NCI-H2196 treated with DMSO at 0.1 percent for 48 hours (cell line): ENCODE measurements around the gene DNAL4.
"Not testable (repeated sequence)": the region's sequence is repeated elsewhere in the genome, so short reads cannot be mapped to it uniquely, and the experiment has no call there.

Source experiments
- DNase-seq: peaks from one replicate; lab custom pipeline; 2025; ENCODE audit not compliant: unreplicated experiment; lab: John Stamatoyannopoulos, UW

The DNAL4 gene

DNA sequence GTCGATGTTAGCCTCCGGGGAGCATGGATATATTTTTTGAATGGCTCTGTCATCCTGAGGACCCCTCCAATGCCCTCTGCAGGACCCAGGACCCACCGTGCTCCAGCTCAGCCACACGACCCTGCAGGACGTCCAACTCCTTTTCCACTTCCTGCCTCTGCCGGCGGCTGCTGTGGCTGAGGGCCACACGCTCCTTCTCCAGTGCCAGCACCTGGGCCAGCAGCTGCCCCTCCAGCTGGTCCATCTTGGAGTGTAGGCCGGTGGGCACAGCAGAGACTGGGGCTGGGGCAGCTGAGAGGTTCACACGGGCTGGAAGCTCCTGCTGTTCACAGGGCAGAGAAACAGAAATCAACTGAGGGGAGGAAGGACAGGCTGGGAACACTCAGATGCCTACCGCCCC, 34.2 kb upstream of the DNAL4 start:
- DNase-seq: no peak

DNA sequence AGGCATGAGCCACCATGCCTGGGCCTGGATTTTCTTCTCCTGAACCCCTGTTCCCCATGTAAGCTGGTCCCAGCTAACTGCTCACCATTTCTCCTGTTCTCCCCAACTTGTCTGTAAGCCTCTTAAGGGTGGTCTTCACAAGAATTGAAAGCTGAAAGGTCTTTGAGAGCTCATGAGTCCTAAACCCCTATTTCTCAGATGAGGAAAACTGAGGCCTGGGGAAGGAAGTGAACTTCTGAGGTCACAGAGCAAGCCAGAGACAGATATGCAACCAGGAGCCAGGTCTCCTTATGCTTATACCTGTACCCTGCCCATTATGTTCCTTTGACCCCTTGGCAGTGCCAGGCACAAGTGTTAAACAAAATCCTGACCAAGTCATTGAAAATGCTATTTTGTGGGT, 33.6 kb upstream of the DNAL4 start:
- no peak for DNase-seq

DNA sequence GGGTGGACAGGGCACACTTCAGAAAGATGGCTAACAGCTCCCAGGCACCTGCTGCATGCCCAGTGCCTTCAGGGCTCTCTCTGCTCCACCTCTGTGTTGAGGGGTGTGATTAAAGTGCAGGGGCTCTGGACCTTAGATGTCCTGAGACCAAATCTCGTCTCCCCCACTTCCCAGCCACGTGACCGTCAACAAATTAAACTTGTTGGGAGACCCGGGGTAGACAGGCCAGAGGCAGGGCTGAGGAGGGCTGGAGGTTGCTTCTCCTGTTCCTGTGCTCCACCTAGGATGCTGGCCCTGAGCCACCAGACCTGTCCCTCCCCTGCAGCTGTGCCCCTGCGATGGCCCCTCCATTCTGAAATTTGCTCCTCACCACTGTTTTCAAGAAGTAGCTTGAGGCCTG, 32.9 kb upstream of the DNAL4 start:
- no peak for DNase-seq

DNA sequence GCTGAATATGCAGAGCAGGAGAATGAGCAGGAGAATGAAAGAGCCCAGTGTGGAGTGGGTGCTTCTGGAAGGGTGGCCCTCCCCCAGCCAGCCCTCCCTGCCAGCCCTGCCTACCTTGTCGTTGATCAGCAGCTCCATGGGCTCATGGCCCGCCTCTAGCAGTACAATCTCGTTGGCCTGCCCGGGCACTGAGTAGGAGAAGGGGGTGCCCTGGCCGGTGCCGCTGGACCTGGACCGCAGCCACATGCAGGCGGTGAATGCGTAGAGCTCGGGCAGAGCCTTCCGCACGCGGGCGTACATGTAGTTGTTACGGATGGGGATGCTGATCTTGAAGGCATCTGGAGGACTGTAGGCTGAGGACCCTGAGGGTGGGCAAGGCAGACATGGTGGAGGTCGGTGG, 32.4 kb upstream of the DNAL4 start:
- no peak for DNase-seq

DNA sequence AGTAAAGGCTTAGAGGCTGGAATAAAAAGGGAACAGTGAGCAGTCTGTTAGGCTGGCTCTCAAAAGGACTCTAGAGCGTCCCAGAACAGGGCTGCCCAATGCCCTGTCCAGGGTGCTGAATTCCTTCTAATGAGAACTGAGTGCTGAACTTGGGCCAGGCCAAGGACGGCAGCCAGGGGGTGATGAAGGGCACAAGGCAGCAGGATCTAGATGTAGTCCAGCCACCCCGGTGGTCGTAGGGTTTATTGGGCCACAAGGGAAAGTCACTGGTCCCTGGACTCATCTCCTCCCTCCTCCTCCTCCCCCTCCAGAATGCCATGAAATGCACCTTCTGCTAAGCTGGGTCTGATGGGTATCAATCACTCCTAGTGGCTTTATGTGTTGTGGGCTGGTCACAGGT, 30.6 kb upstream of the DNAL4 start:
- no peak for DNase-seq

DNA sequence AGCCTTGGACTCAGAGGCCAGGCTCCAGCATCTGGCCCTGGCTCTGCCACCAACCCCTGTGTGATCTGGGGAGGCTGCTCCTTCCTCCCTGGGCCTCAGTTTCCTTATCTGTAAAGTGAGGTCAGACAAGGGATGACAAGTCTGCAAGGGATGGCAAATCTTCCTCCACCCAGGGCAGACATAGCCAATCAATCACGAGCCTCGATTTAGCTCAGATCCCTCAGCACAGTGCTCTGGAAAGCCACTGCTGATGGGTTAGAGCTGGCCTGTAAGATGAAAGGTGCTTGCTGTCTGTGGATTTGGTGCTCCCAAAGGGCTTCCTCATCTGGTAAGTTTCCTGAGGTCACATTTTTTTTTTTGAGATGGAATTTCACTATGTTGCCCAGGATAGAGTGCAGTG, 29.7 kb upstream of the DNAL4 start:
- no peak for DNase-seq

DNA sequence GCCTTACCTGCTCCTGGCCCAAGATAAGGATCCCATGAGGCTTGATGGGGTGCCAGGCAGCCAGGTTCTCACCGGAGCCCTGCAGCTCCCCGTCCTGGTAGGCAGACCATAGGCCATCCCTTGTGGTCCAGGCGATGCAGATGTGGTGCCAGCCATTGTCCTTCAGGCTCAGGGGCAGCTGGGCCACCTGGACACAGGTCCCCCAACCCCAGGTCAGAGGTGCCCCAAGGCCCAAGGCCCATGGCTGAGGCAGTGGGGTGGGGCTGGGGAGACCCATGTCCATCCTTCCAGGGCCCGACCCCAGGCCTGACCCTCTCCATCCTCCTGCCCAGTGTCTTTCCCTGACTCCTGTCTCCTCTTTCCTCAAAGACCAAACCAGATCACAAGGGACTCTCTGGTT, 29.1 kb upstream of the DNAL4 start:
- no peak for DNase-seq

DNA sequence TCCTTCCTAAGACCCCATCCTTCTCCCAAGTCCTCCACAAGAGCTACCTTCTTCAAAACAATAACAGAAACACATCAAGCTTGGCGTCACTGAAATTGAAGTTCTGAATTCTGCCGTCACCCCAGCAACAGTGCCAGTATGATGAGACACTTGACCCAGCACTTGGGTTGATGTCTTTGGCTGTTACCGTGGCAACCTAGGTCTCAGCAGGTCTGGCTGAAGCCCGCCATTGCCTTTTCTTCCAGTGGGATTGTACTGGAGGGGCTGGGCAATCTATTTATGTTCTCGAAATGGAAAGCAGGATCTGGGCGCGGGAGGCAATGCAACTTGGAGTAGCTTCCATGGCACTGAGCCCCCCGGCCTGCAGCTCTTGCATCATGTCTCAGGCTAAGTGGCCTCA, 26.1 kb upstream of the DNAL4 start:
- DNase-seq: no peak

DNA sequence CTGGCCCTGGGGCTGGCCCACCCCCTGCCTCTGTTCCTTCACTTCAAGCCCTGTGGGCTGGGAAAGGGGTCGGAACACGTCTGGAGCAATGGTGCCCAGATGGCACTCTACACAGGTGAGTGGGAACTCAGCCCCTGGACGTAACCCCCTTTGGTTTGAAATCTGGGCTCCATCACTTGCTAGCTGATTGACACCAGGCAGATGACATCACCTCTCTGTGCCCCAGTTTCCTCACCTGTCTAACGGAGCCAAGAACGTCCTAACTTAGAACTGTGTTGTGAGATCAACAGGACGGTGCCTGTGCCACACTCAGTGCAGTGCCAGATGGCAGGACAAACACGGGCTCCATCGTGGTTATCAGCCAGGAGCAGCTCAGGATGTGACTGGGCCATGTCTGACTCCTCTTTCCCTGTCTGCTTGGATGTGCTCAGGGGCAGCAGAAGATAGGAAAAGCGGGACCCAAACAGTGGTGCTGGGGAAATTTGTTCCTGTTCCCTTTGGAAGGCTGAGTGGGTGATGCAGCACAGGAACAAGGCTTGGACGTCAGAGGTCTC, 25.5 kb upstream of the DNAL4 start:
- no peak for DNase-seq

DNA sequence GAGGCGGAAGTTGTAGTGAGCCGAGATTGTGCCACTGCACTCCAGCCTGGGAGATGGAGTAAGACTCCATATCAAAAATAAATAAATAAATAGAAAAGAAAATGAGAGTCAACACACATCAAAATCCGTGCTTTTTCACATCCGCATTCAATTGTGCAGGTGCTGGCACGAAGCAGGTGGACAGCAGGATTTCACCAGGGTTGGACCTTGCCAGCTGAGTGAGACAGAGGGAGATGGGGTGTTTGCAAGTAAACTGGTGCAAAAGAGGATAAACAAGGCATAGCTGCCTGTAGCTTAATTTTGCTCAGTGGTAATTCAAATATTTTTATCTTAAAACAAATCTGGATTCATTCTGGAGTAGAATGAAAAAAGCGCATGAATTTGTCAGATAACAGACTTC, 23.3 kb upstream of the DNAL4 start:
- no peak for DNase-seq

DNA sequence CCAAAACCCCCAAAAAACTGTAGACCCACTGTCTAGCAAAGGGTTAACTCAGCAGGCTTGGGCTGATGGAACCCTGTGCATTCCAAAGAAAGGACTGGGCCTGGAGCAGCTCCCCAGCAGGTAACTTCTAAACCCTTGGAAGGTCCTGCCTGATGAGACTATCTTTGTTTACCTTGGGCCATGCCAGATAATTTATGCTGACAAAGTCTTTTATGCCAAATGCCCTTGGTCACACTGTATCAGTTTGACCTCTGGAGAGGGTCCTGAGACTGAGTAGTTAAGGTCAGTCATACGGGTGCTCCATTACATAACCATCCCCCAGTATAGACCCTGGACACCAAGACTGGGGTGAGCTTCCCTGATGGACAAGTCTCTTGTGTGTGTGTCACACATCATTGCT, 21.9 kb upstream of the DNAL4 start:
- no peak for DNase-seq

DNA sequence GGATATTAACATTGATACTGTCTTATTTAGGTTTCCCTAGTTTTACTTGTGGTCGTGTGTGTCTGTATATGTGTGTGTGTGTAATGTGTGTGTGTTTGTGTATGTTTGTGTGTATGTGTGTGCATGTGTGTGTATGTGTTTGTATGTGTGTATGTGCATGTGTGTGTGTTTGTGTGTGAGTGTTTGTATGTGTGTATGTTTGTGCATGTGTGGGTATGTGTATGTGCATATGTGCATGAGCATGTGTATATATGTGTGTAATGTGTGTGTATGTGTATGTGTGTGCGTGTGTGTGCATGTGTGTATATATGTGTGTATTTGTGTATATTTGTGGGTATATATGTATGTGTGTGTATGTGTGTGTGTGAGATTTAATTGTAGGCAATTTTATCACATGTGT, 17.3 kb upstream of the DNAL4 start:
- DNase-seq: no peak

DNA sequence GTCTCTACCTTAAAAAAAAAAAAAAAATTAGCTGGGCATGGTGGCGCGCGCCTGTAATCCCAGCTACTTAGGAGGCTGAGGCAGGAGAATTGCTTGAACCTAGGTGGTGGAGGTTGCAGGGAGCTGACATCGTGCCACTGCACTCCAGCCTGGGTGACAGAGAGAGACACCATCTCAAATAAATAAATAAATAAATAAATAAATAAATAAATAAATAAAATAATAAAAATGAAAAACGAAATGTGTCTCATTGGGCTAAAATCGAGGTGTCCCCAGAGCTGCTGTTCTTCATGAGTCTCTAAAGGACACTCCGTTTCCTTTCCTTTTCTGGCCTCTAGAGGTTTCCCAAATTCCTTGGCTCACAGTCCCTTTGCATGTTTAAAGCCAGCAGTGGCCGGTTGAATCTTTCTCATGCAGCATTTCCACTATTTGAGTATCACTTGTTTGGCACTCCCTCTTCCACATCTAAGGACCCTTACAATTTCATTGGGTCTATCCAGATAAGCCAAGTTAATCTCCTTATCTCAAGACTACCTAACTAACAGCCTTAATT, 11.2 kb upstream of the DNAL4 start:
- not testable (repeated sequence) for DNase-seq

DNA sequence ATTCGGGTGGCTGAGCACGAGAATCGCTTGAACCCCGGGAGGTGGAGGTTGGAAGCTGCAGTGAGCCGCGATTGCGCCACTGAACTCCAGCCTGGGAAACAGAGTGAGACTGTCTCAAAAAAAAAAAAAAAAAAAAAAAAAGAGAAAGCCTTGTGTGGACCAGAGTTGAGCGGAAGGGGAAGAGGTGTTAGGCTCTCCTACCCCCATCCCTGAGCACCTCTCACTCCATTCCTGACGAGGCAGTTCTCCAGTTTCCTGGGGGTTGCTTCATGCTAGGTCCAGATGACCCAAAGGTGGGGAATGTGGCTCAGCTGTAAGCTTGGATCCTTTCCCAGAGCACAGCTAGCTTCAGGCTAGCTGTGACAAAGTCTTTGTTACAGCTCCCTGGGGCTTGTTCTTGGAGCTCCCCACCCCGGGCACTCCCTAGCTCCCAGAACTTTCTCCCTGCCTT, 8.8 kb upstream of the DNAL4 start:
- peak; percentile 23 for DNase-seq

DNA sequence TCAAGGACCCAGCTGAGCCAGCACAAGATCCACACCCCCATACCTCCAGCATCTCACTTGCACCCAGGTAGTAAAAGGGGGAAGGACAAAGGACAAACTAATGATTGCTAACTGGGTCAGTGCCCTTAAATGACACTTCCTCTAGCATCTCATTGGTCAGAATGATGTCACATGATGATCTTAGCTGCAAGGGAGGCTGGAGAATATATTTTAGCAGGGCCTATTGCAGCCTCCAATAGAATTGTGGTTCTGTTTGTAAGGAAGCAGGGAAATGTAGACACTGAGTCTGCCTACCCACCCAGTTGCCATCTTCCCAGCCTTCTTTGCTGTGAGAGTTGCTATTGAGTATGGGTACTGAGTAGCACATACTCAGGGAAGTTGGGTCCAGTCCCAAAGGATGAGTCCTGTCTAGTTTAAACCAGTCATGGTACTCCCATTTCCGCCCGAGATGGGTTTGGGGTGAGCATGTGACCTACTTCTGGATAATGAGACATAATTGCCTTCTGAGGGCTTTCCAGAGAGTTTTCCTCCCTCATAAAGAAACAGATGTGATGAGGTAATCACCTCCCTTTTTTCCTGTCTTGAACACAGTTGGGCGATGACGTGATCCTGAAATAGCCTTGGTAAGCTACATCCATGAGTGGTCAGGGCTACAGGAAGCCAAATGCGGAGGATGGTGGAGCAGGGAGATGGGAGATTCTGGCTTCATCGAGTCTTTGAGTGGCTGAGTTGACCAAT, 5.5 kb upstream of the DNAL4 start:
- DNase-seq: no peak

DNA sequence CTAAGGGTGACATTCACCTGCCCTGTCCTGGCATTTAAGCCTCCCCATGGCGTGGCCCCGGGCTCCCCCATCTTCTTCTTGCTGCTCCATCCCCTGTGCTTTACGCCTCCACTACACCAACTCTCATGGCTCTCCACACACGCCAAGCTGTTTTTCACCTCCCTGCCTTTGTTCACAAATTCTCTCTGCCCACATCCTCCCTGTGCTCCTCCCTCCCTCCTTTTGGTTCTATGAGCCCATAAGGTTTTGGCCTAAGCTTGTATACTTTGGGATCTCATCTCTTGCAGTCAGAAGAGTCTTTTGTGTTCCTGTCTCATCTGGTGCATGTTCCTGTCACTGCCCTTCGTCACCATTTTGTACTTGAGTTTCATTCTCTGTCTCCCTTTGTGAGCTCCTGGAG, 4.6 kb upstream of the DNAL4 start:
- no peak for DNase-seq

DNA sequence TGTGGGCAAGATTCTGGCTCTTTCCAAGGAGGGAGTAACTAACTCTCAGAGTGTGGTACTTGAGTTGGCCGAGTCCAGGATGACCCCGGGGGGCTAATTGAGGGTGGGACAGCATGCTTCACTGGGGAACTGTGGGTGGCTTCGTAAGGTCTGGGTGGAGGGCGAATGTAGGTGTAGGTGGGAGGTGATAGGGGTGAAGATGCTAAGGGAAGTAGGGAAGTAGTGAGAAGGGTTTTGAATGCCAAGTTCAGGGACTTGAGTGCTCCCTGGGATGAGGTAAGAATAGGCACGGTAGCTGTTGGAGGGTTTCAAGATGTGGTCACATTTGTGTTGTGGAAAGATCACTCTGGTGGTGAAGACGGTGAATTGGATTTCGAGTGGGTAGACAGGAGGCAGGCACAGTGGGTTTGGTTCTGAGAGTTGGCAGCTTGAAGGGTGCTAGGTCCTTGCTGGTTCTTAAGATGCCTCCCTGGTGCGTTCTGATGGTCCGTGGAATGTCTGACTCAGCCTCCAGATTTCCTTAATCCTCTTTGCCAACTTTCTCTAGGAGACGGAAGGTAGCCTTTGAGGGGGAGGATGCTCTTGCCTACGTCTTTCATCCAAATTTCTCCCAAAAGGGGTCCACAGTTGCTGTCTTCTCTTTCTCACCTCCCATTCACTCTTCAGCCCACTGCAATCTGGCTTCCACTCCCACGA, 2.5 kb upstream of the DNAL4 start:
- DNase-seq: no peak

DNA sequence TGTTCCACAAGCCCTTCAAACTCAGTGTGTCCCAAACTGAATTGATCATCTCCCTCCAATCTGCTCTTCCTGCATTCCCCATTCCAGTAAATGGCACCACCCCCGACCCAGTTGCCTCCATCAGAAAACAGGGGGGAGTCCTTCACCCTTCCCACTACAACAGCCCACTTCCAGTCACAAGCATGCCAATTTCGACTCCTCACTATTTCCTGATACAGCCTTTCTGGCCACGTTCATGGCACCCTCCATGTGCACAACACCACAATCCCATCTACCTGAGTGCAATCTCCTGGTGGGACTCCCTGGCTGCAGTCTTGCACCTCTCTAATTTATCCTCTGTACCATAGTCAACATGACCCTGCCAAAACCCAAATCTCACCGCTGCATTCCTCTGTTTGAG, 1.6 kb upstream of the DNAL4 start:
- no peak for DNase-seq

DNA sequence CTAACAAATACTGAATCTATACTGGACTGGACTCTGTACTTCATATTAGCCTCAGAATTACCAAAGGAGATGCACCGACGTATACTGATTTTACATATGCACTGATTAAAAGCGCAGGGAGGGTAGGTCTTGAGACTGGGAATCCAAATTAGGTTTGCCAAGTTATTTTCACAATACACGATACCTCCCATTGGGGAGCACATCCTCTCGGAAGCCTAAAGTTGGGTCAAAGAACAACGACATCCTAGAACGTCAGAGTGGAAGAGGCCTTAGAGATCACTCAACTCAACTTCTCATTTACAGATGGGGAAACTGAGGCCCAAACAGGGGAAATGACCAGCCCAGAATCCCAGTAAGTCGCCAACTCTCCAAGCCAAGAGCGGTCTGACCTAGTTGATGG, 626 bp downstream of the DNAL4 start:
- no peak for DNase-seq

DNA sequence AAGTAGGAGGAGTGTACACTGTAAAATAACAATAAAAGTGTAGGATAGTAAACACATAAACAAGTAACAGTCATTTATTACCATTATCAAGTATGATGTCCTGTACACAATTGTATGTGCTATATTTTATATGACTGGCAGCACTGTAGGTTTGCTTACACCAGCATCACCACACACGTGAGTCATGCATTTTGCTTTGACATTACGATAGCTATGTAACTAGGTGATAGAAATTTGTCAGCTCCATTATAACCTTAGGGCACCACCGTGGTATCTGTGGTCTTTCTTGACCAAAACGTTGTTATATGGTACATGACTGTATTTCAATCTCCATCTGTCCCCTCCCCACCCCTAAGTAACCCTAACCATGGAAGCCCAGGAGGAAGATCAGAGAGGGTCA, 1.1 kb downstream of the DNAL4 start:
- no peak for DNase-seq

DNA sequence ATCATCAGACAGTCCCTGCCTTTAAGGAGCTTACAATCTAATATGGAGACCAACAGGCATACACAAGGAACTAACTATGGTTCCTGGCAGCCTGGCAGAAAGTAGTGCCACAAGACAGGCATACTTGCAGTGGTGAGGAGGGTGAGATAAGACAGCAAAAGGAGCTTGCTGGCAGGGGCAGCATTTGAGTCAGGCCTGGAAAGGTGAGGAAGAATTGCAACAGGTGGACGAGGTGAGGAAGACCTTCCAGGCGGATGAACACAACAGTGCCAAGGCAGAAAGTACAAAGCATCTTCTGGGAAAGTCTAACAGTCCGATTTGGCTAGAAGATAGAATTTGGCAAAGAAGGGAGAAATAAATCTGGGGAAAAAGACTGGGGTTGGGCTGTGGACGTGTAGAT, 4.3 kb downstream of the DNAL4 start:
- no peak for DNase-seq

DNA sequence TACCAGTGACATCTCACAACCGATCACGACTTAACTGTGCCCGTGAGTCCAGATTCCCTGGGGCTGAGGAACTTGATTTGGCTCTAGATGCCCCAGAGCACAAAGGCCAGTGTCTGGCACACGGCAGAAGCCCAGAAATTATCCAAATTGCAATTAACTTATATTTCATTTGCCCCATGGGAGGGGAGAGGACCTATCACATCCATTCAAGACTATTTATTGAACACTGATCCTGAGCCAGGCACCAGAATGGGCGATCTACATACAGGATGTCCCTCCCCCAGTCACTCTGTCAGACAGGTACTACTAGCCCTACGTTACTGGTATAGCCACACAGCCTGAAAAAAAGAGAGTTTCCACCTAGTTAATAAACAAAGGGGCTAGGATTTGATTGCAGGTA, 5.1 kb downstream of the DNAL4 start:
- no peak for DNase-seq
